ENCODE measurements around the gene MIDN.

DNA sequence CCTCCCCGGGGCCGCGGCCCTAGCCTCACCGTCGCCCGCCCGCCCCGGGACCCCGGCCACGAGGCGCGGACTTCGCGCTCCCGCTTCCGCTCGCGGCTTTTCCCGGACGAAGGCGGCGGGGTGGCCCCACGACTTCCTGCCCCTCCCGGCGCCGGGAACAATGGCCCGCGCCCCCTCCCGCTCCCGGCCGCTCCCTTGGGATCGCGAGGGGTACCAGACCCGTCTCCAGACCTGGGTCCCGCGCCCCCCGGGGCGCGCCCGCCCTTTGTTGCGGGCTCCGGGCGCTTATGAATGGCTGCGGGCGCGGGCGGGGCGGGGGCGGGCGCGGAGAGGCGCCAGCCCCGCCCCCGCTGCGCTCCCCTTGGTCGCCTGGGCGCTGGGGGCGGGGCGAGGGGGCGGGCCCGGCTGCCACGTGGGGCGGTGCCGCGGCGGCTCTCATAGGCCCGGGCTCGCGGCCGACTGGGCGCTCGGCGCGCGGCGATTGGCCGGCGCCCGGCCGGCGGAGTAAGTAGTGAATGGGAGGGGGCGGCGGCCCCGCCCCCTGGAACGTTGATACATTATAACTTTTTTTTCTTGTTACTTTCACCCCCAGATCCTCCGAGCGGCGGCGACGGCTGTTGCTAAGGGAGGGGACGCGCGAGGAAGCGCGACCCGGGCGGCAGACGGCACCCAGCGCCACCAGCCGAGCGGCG, 1.1 kb downstream of the MIDN start:
- TF ChIP-seq, protein P1, sequence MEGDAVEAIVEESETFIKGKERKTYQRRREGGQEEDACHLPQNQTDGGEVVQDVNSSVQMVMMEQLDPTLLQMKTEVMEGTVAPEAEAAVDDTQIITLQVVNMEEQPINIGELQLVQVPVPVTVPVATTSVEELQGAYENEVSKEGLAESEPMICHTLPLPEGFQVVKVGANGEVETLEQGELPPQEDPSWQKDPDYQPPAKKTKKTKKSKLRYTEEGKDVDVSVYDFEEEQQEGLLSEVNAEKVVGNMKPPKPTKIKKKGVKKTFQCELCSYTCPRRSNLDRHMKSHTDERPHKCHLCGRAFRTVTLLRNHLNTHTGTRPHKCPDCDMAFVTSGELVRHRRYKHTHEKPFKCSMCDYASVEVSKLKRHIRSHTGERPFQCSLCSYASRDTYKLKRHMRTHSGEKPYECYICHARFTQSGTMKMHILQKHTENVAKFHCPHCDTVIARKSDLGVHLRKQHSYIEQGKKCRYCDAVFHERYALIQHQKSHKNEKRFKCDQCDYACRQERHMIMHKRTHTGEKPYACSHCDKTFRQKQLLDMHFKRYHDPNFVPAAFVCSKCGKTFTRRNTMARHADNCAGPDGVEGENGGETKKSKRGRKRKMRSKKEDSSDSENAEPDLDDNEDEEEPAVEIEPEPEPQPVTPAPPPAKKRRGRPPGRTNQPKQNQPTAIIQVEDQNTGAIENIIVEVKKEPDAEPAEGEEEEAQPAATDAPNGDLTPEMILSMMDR (IDR thresholded peaks at IDR 0.05; ENCODE audit: low read length), result no peak
- no peak for TF ChIP-seq EZH2 (IDR thresholded peaks at IDR 0.05; ENCODE audit: borderline replicate concordance, low read length)
